Measurements from ENCODE around the gene PLAGL1. TPM values are rescaled to one million over a fixed set of nuclear protein-coding genes. Genes with fewer than 3 reads are reported as not detected.

The PLAGL1 gene
- total and polyA plus RNA-seq, 2 of the 13 experiments (the other 11 are each of a cell fraction or from before 2014, with no cell fraction given), result 0.60 to 2.3 TPM

DNA sequence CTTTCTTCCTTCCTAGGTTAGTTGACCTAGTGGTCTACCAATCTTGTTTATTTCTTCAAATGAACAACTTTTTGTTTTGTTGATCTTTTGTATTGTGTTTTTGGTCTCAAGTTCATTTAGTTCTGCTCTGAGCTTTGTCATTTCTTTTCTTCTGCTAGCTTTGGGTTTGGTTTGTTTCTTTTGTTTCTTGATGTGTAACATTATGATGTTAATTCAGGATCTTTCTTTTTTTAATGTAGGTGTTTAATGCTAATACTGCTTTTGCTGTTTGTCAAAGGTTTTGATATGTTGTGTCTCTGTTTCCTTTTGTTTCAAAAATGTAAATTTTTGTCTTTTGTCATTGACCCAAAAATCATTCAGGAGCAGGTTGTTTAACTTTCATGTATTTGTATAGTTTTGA lies 78.1 kb downstream of the PLAGL1 start:
- ChIA-PET CTCF (ENCODE audit: low intra/inter-chr PET ratio, low total read pairs) (no interaction called here), POLR2A (no interaction called here)
- Histone ChIP-seq H3K79me2 (ENCODE audit: insufficient read depth, low read length) (no peaks in the 10 kb centered on the region), H3K9me3 (ENCODE audit: low read length) (no peaks in the 10 kb centered on the region), H3K4me1 (ENCODE audit: insufficient read depth, low read length) (no peaks in the 10 kb centered on the region), H3K27me3 (ENCODE audit: control insufficient read depth in 1 of 2, insufficient read depth in 2 of 2, low read length in 2 of 2) (peaks cover 0 to 1% of the 10 kb centered on the region in 2 experiments; a peak in 1 of 5 replicates), H4K20me1 (ENCODE audit: insufficient read depth, low read length) (no peaks in the 10 kb centered on the region), H3K9ac (ENCODE audit: insufficient read depth, low read depth, low read length) (no peak overlapping the region), H3K27ac (ENCODE audit: extremely low read length, insufficient read depth, low read length) (no peak overlapping the region), H2AFZ (ENCODE audit: low read length) (no peak overlapping the region), H3K4me3 (replicated peaks in 1 of 3; ENCODE audit: insufficient read depth in 1 of 3, low read depth in 2 of 3, low read length in 3 of 3) (no peak overlapping the region), H3K36me3 (replicated peaks in 1 of 2; ENCODE audit: control insufficient read depth in 1 of 2, insufficient read depth in 2 of 2, low read length in 2 of 2) (no peaks in the 10 kb centered on the region), H3K4me2 (ENCODE audit: low read depth, low read length) (no peak overlapping the region)
- DNase-seq (ENCODE audit: low spot score), result no peak
- in situ Hi-C loops (cut with HindIII; ENCODE audit: extremely low pct_ligation_motif_present, low pct_unique_long_range_greater_than_20kb) (no loop called here), intact Hi-C loops (cut with micrococcal nuclease; ENCODE audit: unreplicated experiment) (no loop called here)
- no TSS peak for BruUV-seq (replicated peaks)
- no peak for FAIRE-seq
- ATAC-seq, result no peak
- TF ChIP-seq ZSCAN29 (CRISPR knock-in tag; conservative IDR thresholded peaks at IDR 0.05) (no peak), SP2 (CRISPR knock-in tag; IDR thresholded peaks at IDR 0.05) (no peak), ATF1 (CRISPR knock-in tag; IDR thresholded peaks at IDR 0.05) (no peak), FOXJ3 (CRISPR knock-in tag; IDR thresholded peaks at IDR 0.05; ENCODE audit: borderline replicate concordance) (no peak), EP300 (IDR thresholded peaks at IDR 0.05; ENCODE audit: low read depth in 2 of 2, low read length in 2 of 2) (no peak), EP300 (CRISPR knock-in tag; IDR thresholded peaks at IDR 0.05; ENCODE audit: borderline replicate concordance) (no peak)
- TF ChIP-seq, protein P1, sequence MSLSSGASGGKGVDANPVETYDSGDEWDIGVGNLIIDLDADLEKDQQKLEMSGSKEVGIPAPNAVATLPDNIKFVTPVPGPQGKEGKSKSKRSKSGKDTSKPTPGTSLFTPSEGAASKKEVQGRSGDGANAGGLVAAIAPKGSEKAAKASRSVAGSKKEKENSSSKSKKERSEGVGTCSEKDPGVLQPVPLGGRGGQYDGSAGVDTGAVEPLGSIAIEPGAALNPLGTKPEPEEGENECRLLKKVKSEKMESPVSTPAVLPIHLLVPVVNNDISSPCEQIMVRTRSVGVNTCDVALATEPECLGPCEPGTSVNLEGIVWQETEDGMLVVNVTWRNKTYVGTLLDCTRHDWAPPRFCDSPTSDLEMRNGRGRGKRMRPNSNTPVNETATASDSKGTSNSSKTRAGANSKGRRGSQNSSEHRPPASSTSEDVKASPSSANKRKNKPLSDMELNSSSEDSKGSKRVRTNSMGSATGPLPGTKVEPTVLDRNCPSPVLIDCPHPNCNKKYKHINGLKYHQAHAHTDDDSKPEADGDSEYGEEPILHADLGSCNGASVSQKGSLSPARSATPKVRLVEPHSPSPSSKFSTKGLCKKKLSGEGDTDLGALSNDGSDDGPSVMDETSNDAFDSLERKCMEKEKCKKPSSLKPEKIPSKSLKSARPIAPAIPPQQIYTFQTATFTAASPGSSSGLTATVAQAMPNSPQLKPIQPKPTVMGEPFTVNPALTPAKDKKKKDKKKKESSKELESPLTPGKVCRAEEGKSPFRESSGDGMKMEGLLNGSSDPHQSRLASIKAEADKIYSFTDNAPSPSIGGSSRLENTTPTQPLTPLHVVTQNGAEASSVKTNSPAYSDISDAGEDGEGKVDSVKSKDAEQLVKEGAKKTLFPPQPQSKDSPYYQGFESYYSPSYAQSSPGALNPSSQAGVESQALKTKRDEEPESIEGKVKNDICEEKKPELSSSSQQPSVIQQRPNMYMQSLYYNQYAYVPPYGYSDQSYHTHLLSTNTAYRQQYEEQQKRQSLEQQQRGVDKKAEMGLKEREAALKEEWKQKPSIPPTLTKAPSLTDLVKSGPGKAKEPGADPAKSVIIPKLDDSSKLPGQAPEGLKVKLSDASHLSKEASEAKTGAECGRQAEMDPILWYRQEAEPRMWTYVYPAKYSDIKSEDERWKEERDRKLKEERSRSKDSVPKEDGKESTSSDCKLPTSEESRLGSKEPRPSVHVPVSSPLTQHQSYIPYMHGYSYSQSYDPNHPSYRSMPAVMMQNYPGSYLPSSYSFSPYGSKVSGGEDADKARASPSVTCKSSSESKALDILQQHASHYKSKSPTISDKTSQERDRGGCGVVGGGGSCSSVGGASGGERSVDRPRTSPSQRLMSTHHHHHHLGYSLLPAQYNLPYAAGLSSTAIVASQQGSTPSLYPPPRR (CRISPR knock-in tag; IDR thresholded peaks at IDR 0.05; ENCODE audit: borderline replicate concordance), result no peak
- TF ChIP-seq, protein P2, sequence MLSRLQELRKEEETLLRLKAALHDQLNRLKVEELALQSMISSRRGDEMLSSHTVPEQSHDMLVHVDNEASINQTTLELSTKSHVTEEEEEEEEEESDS (CRISPR knock-in tag; IDR thresholded peaks at IDR 0.05; ENCODE audit: borderline replicate concordance), result no peak
